Medulla oblongata (tissue), 1 donor: Measurements from ENCODE around the gene CDCP1.
"Not testable (repeated sequence)": the region's sequence is repeated elsewhere in the genome, so short reads cannot be mapped to it uniquely, and the experiment has no call there.

Experiments used
- DNase-seq: peaks from one replicate; pipeline ENCODE4 v3.0.0-alpha.2; 2015; ENCODE audit errors: extremely low spot score

The CDCP1 gene

GRCh38 chr3:45084820-45085816 is 61.1 kb downstream of the CDCP1 start:
- no peak for DNase-seq

GRCh38 chr3:45084361-45084760 is 61.8 kb downstream of the CDCP1 start:
- DNase-seq = no peak

DNA sequence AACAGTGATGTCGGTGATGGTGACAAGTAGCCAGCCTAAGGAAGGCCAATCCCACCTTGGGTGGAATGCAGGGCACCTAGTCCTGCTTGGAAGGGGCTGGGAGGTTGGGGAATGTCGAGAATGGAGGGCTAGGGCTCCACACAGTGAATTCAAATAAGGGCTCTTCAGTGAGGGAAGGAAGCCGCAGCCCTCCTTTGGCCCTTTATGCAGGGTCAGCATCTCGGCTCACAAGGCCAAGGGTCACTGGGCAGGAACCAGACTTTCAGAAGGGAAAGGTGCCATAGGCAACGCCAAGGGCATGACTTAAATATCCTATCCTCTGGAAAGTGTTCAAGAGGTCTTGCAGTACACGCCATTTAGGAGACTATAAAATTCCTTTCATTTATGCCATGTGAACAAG is 63.2 kb downstream of the CDCP1 start:
- DNase-seq = no peak

DNA sequence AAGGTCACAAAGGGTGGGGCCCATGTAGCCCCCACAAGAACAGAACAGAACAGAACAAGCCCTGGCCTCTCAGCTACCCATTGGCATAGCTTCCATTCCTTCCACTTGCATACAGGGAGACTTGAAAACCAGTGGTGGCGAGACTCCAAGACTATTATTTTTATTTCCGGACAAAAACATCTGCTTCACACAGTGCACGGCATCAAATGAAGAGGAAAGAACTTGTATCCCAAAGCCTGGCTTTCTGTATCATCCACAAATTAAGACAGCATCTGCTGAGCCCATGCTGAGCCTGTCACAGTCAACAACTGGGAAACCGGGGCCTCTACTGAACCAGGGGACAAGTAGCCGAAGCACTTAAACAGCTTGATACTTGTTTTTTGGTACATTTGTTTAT is 64.0 kb downstream of the CDCP1 start:
- no peak for DNase-seq

DNA sequence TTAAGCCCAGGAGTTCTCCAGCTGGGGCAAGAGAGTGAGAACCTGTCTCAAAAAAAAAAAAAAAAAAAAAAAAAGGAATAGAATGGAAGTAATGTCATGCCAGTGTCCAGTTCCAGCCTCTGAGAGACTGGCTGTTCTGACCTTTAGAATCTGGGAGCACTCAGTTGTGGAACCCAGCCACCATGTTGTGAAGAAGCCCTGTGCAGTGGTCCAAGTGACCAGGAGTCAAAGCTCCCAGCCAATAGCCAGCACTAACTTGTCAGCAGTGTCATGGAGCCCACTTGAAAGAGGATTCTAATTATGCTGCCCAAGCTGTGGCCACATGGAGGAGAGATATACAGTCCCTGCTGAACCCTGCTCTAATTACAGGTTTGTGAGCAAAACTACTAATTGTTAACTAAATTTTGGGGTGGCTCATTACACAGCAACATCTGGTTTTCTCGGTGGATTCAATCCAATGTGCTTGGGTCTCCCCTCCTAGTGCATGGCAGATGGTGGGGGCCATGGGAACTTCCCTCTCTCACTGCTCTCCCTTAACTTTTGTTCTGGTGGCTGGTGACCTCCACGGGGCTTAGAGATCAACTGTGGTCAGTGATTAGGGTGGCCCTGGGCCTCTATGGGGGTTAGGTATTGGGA is 64.6 kb downstream of the CDCP1 start:
- no peak for DNase-seq

GRCh38 chr3:45080824-45081223 is 65.4 kb downstream of the CDCP1 start:
- DNase-seq = no peak

GRCh38 chr3:45079715-45080114 is 66.5 kb downstream of the CDCP1 start:
- no peak for DNase-seq

DNA sequence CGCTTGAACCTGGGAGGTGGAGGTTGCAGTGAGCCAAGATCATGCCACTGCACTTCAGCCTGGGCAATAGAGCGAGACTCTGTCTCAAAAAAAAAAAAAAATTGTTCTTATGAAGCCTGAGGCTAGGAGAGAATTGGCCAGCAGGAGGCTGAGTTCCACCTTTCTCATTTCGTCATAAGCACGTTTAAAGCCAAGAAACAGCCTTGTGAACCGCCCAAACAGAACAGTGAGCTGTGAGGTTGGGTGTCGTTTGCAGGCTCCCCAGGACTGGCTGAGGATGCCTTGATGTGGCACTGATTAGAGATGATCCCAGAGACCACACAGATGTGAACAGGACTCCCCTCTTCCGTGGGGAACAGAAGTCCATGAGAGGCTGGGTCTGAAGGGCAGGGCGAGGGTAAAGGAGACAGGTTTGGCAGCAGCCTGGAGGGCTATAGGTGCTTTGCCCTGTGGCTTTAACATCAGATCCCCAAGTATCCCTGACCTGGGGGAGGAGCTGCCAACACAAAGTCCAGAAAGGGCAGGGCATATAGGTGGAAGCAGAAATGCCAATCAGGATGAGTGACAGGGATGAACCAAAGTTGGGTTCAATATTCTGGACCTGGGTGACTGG is 67.2 kb downstream of the CDCP1 start:
- DNase-seq = no peak

DNA sequence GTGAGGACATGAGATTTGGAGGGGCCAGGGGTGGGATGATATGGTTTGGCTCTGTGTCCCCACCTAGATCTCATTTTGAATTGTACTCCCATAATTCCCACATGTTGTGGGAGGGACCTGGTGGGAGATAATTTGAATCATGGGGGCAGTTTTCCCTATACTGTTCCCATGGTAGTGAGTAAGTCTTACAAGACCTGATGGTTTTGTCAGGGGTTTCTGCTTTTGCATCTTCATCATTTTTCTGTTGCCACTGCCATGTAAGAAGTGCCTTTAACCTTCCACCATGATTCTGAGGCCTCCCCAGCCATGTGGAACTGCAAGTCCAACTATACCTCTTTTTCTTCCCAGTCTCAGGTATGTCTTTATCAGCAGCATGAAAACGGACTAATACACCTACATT is 67.9 kb downstream of the CDCP1 start:
- DNase-seq = not testable (repeated sequence)

DNA sequence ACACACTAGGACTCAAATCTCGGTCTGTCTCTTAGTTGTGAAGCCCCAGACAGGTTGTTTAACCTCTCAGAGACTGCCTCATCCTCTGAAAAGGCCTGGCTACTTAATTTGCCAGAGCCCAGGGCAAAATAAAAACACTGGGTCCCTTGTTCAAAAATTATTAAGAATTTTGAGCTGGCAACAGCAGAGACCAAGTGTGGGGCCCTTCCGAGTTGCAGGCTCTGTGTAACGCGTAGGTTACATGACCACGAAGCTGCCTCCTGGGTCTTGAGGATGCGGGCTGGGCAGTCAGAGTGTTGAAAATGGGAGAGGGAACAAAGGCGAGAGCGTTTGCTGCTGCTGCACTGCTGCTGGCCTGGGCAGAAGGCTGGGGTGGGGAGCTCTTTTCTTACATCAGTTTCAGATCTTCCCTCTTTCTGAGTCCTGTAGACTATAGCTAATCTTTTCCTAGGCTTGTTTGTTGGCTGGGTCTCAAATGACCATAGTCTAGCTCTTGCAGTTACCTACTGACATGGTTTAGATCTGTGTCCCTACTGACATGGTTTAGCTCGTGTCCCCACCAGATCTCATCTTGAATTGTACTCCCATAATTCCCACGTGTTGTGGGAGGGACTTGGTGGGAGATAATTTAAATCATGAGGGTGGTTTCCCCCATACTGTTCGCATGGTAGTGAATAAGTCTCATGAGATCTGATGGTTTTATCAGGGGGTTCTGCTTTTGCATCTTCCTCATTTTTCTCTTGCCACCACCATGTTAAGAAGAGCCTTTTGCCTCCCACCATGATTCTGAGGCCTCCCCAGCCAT is 70.2 kb downstream of the CDCP1 start:
- DNase-seq = no peak

- no peak for DNase-seq
Measured at GRCh38 chr3:45071075-45071474, 75.1 kb downstream of the CDCP1 start.

GRCh38 chr3:45067941-45068340 is 78.2 kb downstream of the CDCP1 start:
- DNase-seq = no peak

GRCh38 chr3:45067486-45067885 is 78.7 kb downstream of the CDCP1 start:
- no peak for DNase-seq

DNA sequence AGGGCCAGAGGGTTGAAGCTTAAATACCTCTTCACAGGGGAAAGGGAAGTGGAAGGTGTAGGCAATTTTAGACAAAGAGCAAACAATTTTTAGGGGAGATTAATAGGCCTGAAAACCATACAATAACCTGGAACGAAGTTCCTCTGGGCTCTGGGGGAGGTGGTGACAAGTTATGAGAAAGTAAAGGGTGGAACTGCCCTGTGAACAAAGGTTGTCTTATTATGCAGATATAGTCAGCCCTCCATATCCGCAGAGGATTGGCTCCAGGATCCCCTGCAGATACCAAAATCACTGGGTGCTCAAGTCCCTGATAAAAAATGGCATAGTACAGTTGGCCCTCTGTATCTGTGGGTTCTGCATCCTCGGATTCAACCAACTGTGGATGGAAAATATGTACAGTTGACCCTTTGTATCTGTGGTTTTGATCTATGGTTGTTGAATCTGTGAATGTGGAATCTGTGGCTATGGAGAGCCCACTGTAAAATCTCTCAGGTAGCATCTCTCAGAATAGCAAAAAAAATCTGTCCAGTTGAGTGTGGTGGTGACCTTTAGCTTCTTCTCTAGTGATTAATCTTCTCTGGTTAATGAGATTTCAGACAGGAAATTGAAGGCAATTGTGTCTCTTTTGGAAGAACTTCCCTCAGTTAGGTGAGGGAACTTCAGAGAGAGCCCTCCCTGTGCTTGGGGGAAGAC is 79.9 kb downstream of the CDCP1 start:
- no peak for DNase-seq

GRCh38 chr3:45065373-45065720 is 80.8 kb downstream of the CDCP1 start:
- DNase-seq = no peak

DNA sequence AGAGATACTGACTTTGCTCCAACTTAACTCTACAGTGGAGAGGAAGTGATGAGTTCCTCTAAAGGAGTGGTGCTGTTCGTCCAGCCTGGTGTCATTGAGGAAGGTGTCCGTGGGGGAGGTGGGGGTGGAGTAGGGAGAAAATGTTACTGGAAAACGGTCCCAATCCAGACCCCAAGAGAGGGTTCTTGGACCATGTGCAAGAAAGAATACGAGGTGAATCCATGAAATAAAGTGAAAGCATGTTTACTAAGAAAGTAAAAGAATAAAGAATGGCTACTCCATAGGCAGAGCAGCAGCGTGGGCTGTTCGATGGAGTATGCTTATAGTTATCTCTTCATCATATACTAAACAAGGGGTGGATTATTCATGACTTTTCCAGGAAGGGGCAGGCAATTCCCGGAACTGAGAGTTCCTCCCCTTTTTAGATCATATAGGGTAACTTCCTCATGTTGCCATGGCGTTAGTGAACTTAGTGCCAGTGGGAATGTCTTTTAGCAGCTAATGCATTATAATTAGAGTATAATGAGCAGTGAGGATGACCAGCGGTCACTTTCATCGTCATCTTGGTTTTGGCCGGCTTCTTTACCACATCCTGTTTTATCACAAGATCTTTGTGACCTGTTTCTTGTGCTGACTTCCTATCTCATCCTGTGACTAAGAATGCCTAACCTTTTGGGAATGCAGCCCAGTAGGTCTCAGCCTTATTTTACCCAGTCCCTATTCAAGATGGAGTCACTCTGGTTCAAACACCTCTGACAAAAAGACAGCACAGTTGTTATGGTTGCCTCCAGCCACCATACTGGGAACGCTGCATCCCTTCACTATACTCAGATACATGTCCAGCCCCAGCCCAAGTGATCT is 81.4 kb downstream of the CDCP1 start:
- DNase-seq = peak; percentile 60

- DNase-seq = no peak
Measured at GRCh38 chr3:45062697-45063070, 83.5 kb downstream of the CDCP1 start.

DNA sequence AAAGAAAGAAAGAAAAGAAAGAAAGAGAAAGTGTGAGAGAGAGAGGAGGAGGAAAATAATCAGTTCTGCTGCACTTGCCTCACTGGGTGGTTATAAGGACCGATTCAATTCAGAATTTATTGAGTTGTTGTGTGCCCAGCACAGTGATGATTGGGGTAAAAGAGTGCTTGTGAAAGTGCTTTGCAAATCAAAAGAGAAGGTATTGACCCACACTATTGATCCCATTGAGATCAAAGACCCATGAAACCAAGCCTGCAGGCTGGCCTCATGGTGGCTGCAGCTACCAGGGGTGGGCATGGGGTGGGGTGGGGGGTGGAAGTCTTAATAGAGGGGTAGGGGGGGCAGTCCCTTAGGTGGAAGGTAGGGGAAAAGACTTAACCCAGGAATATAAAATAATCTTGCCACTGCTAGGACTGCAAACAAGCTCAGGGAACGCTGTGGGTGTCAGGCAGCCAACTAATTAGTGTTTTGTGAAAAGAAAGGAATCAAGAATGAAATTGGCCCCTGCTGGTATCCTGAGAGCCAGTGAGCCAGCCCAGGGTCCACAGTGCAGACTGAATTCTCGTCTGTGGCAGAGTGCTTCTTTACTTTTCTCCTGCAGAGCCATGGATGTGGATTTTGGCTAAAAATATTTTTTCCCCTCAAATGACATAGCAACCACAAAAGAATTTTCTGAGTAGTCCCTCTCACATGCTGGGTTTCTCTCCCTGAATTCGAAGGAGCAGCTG is 85.8 kb downstream of the CDCP1 start:
- no peak for DNase-seq

- no peak for DNase-seq
Measured at GRCh38 chr3:45059132-45059531, 87.0 kb downstream of the CDCP1 start.

- no peak for DNase-seq
Measured at GRCh38 chr3:45057557-45057956, 88.6 kb downstream of the CDCP1 start.
